Measurements from ENCODE around the gene PCDHGA6.
A peak's percentile ranks its signal among the peaks of the same experiment; 100 is the strongest.

DNA sequence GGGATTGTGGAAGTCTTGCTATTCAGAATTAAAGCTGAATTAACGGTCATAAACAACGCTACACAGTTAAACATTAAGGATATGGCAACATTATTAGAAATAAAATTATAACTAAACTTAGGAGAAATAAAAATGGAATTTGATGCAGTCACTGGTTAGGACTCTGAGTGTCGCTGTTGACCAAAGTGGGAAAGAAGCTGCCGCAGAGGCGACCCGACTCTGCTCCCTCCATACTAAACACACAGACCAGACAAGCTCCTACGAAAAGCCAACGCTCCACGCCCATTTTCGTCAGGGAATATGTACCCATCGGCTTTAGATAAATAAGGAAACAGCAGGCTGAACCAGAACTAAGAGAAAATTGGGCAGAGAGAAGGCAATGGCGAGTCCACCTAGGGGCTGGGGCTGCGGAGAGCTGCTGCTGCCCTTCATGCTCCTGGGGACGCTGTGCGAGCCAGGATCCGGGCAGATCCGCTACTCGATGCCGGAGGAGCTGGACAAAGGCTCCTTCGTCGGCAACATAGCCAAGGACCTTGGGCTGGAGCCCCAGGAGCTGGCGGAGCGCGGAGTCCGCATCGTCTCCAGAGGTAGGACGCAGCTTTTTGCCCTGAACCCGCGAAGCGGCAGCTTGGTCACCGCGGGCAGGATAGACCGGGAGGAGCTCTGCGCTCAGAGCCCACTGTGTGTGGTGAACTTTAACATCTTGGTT is 9.6 kb upstream of the PCDHGA6 start, which contains the start of gene PCDHGA5:
- TF ChIP-seq, protein P1, sequence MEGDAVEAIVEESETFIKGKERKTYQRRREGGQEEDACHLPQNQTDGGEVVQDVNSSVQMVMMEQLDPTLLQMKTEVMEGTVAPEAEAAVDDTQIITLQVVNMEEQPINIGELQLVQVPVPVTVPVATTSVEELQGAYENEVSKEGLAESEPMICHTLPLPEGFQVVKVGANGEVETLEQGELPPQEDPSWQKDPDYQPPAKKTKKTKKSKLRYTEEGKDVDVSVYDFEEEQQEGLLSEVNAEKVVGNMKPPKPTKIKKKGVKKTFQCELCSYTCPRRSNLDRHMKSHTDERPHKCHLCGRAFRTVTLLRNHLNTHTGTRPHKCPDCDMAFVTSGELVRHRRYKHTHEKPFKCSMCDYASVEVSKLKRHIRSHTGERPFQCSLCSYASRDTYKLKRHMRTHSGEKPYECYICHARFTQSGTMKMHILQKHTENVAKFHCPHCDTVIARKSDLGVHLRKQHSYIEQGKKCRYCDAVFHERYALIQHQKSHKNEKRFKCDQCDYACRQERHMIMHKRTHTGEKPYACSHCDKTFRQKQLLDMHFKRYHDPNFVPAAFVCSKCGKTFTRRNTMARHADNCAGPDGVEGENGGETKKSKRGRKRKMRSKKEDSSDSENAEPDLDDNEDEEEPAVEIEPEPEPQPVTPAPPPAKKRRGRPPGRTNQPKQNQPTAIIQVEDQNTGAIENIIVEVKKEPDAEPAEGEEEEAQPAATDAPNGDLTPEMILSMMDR (conservative IDR thresholded peaks at IDR 0.05 in 1 of 2, IDR thresholded peaks at IDR 0.05 in 1 of 2; ENCODE audit: low read depth in 1 of 2, low read length in 2 of 2): peak; percentile 7 to 17
- TF ChIP-seq EZH2 (IDR thresholded peaks at IDR 0.05; ENCODE audit: low read length, missing control alignments): peak; percentile 23
